BLaER1 (cell line): ENCODE results near the gene POLR2F.
A peak's percentile ranks its signal among the peaks of the same experiment; 100 is the strongest.
"Not testable (repeated sequence)": the region's sequence is repeated elsewhere in the genome, so short reads cannot be mapped to it uniquely, and the experiment has no call there.

Experiments
- H3K27ac ChIP-seq: shearing (Covaris generic); formaldehyde crosslinking; 2 replicates; pipeline ENCODE4 v1.8.1; 2022
- H3K27me3 ChIP-seq: shearing (Covaris generic); formaldehyde crosslinking; 2 replicates; pipeline ENCODE4 v1.8.1; 2022
- H3K36me3 ChIP-seq: shearing (Covaris generic); formaldehyde crosslinking; 2 replicates; pipeline ENCODE4 v1.8.1; 2022
- H3K4me1 ChIP-seq: shearing (Covaris generic); formaldehyde crosslinking; 2 replicates; pipeline ENCODE4 v1.8.1; 2022
- H3K4me2 ChIP-seq: shearing (Covaris generic); formaldehyde crosslinking; 2 replicates; pipeline ENCODE4 v1.8.1; 2022
- H3K4me3 ChIP-seq: shearing (Covaris generic); formaldehyde crosslinking; 2 replicates; pipeline ENCODE4 v1.8.1; 2022
- H3K9ac ChIP-seq: shearing (Covaris generic); formaldehyde crosslinking; 2 replicates; pipeline ENCODE4 v1.8.1; 2022
- H3K9me3 ChIP-seq: shearing (Covaris generic); formaldehyde crosslinking; 2 replicates; pipeline ENCODE4 v1.8.1; 2022
- H4K20me1 ChIP-seq: shearing (Covaris generic); formaldehyde crosslinking; 2 replicates; pipeline ENCODE4 v1.8.1; 2022
- Cebpa-rat ChIP-seq: shearing (Covaris generic); IDR thresholded peaks from 2 replicates; pipeline ENCODE4 v1.8.1; 2022

The POLR2F gene

DNA sequence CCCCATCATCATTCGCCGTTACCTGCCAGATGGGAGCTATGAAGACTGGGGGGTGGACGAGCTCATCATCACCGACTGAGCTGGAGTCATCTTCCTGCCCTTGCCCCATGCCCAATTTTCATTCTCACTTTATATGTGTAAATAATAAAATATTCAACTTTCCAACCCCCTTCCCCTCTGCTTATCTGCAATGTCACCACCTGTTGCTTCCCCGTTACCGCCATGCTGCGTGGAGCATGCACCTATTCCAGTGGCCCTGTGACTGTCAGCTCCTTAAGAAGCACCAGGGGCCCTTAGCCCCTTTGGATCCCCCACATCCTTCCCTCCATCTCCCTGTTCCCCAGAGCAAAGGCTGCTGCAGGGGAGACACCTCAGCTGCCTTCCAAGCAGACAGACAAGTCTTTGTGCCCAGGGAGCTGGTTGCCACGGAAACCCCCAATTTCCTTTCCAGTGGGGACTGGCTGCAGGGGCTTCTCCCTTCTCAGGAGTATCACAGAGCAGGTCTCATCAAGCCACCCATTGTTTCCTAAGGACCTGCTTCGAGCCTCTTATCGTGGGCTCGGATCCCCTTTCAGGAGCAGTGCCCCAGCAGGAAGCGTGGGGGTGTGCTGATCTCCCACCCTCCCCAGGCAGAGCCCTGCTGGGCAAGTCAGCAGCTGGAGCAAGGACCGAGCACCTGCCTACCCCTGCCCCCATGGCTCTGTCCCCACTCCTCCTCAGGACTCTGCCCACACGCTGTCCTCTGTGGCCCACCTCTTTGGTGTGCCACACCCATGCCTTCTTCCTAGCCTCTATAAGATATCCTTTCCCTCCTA is 14.3 kb downstream of the POLR2F start:
- Histone ChIP-seq H3K4me3 (no peak overlapping the region), H3K9ac (no peak overlapping the region), H3K9me3 (no peaks in the 10 kb centered on the region), H4K20me1 (peaks cover 24% of the 10 kb centered on the region), H3K36me3 (peaks cover 74% of the 10 kb centered on the region), H3K4me2 (no peak overlapping the region), H3K4me1 (peaks cover 9% of the 10 kb centered on the region), H3K27me3 (no peaks in the 10 kb centered on the region), H3K27ac (no peak overlapping the region)
- TF ChIP-seq Cebpa-rat = no peak

GRCh38 chr22:37968452-37969251 is 15.2 kb downstream of the POLR2F start:
- no peaks in the 10 kb centered on the region for H3K27me3 ChIP-seq
- no peak overlapping the region for H3K9ac ChIP-seq
- H3K4me3 ChIP-seq = no peak overlapping the region
- TF ChIP-seq Cebpa-rat = no peak
- H3K27ac ChIP-seq = no peak overlapping the region
- peaks cover 24% of the 10 kb centered on the region for H4K20me1 ChIP-seq
- no peaks in the 10 kb centered on the region for H3K9me3 ChIP-seq
- peaks cover 9% of the 10 kb centered on the region for H3K4me1 ChIP-seq
- H3K4me2 ChIP-seq = no peak overlapping the region
- H3K36me3 ChIP-seq = peaks cover 71% of the 10 kb centered on the region

DNA sequence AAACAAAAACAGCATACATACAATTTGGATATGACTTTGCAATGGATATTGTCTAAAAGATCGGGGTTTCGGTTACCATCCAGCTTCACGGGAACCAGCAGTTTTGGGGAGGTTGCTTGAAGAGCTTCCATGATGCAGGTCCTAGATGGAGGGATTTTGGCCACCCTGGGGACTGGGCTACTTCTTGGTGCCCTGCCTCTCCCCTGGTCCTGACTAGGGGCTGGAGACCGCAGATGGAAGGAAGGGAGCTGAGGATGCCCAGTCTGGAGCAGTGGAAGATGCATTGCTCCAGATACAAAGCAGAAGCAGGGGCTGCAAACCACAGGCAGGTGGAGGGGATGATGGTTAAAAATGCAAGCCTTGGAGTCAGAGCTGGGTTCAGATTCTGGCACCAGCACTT is 17.4 kb downstream of the POLR2F start:
- H3K9me3 ChIP-seq = no peaks in the 10 kb centered on the region
- no peaks in the 10 kb centered on the region for H3K27me3 ChIP-seq
- no peak overlapping the region for H3K4me2 ChIP-seq
- peaks cover 4% of the 10 kb centered on the region for H4K20me1 ChIP-seq
- peaks cover 9% of the 10 kb centered on the region for H3K4me1 ChIP-seq
- peaks cover 64% of the 10 kb centered on the region for H3K36me3 ChIP-seq
- H3K27ac ChIP-seq = no peak overlapping the region
- TF ChIP-seq Cebpa-rat = no peak
- no peak overlapping the region for H3K9ac ChIP-seq
- H3K4me3 ChIP-seq = no peak overlapping the region

GRCh38 chr22:37971475-37972434 is 18.3 kb downstream of the POLR2F start:
- H3K9ac ChIP-seq = no peak overlapping the region
- H3K9me3 ChIP-seq = no peaks in the 10 kb centered on the region
- peaks cover 16% of the 10 kb centered on the region for H3K4me1 ChIP-seq
- H3K4me2 ChIP-seq = no peak overlapping the region
- no peak for TF ChIP-seq Cebpa-rat
- no peak overlapping the region for H3K27ac ChIP-seq
- H3K36me3 ChIP-seq = peaks cover 59% of the 10 kb centered on the region
- H3K27me3 ChIP-seq = no peaks in the 10 kb centered on the region
- no peaks in the 10 kb centered on the region for H4K20me1 ChIP-seq
- H3K4me3 ChIP-seq = no peak overlapping the region

- H3K27ac ChIP-seq = peak overlapping the region; percentile 13; the same call in 1 of the 2 replicates
- TF ChIP-seq Cebpa-rat = no peak
- no peak overlapping the region for H3K4me3 ChIP-seq
- no peaks in the 10 kb centered on the region for H4K20me1 ChIP-seq
- H3K9ac ChIP-seq = no peak overlapping the region
- H3K4me2 ChIP-seq = no peak overlapping the region
- no peaks in the 10 kb centered on the region for H3K9me3 ChIP-seq
- peaks cover 21% of the 10 kb centered on the region for H3K4me1 ChIP-seq
- no peaks in the 10 kb centered on the region for H3K27me3 ChIP-seq
- H3K36me3 ChIP-seq = peaks cover 52% of the 10 kb centered on the region
These were observed 19.0 kb downstream of the POLR2F start for GRCh38 chr22:37972527-37972926.

GRCh38 chr22:37973271-37974170 is 20.0 kb downstream of the POLR2F start:
- Histone ChIP-seq H3K4me2 (no peak overlapping the region), H4K20me1 (no peaks in the 10 kb centered on the region)

DNA sequence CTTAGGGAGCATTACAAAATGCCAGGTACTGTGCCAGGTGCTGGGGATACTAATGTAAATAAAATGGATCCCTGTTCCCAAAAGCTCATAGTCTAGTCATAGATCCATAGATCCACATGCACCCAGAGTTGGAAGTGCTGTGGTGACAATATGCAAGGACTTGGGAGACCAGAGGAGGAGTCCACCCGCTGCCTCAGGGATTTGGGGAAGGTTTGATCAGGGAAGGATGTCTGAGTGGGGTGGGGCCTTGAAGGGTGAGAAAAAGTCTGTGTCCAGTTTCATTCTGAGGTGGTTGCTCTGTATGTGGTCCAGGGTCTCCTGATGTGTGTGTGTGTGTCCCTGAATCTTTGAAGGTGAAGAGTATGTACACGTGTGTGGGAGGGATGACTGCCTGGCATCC is 21.7 kb downstream of the POLR2F start:
- H3K36me3 ChIP-seq = peaks cover 39% of the 10 kb centered on the region
- TF ChIP-seq Cebpa-rat = no peak
- H3K27ac ChIP-seq = no peak overlapping the region
- H3K4me1 ChIP-seq = peaks cover 38% of the 10 kb centered on the region
- H3K9me3 ChIP-seq = no peaks in the 10 kb centered on the region
- no peak overlapping the region for H3K4me2 ChIP-seq
- H3K9ac ChIP-seq = no peak overlapping the region
- no peaks in the 10 kb centered on the region for H4K20me1 ChIP-seq
- no peak overlapping the region for H3K4me3 ChIP-seq
- H3K27me3 ChIP-seq = no peaks in the 10 kb centered on the region

More at GRCh38 chr22:37973271-37974170, 20.0 kb downstream of the POLR2F start:
- Histone ChIP-seq H3K27me3 (no peaks in the 10 kb centered on the region), H3K9me3 (no peaks in the 10 kb centered on the region), H3K9ac (no peak overlapping the region), H3K27ac (no peak overlapping the region), H3K4me3 (no peak overlapping the region), H3K36me3 (peaks cover 50% of the 10 kb centered on the region), H3K4me1 (peaks cover 21% of the 10 kb centered on the region)
- TF ChIP-seq Cebpa-rat = no peak

GRCh38 chr22:37976022-37976421 is 22.5 kb downstream of the POLR2F start:
- H3K4me2 ChIP-seq = not testable (repeated sequence)

DNA sequence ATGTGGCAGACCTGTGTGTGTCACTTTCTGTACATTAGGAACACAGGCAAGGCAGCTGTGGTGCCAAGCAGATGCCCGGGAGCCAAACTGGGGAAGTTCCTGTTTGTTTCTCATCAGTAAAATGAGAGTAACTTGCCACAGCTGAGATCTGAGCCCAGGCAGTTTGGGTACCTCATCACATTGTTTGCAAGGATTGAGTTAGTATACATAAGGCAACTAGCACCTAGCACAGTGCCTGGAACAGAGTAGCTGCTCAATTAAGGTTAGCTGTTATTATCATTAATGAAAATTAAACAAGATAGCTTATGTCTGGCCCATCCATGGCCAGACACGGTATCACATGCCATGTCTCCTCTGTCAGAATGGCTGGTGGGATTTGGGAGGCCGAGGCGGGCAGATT is 23.0 kb downstream of the POLR2F start:
- H3K9ac ChIP-seq = no peak overlapping the region
- no peaks in the 10 kb centered on the region for H3K9me3 ChIP-seq
- peaks cover 52% of the 10 kb centered on the region for H3K4me1 ChIP-seq
- peaks cover 34% of the 10 kb centered on the region for H3K36me3 ChIP-seq
- no peak overlapping the region for H3K4me2 ChIP-seq
- no peaks in the 10 kb centered on the region for H3K27me3 ChIP-seq
- TF ChIP-seq Cebpa-rat = no peak
- no peak overlapping the region for H3K4me3 ChIP-seq
- no peaks in the 10 kb centered on the region for H4K20me1 ChIP-seq
- H3K27ac ChIP-seq = no peak overlapping the region; the same call in 1 of the 2 replicates

More at GRCh38 chr22:37976022-37976421, 22.5 kb downstream of the POLR2F start:
- H3K27ac ChIP-seq, H3K4me3 ChIP-seq, H4K20me1 ChIP-seq, H3K27me3 ChIP-seq, H3K9ac ChIP-seq, H3K9me3 ChIP-seq: not testable (repeated sequence)
- Histone ChIP-seq H3K36me3 (peaks cover 36% of the 10 kb centered on the region), H3K4me1 (peaks cover 46% of the 10 kb centered on the region)
